Stimulated activated CD8-positive, alpha-beta memory T cell treated with anti-CD3 and anti-CD28 coated beads, Interleukin-12 subunit alpha, Interleukin-12 subunit beta, amount 100 ng/mL, for 4 hours (primary cell): ENCODE data around the gene CYBA.

Source experiments
- DNase-seq: peaks from one replicate; pipeline ENCODE4 v3.0.0-alpha.2; 2020; ENCODE audit warnings: low read depth

The CYBA gene

DNA sequence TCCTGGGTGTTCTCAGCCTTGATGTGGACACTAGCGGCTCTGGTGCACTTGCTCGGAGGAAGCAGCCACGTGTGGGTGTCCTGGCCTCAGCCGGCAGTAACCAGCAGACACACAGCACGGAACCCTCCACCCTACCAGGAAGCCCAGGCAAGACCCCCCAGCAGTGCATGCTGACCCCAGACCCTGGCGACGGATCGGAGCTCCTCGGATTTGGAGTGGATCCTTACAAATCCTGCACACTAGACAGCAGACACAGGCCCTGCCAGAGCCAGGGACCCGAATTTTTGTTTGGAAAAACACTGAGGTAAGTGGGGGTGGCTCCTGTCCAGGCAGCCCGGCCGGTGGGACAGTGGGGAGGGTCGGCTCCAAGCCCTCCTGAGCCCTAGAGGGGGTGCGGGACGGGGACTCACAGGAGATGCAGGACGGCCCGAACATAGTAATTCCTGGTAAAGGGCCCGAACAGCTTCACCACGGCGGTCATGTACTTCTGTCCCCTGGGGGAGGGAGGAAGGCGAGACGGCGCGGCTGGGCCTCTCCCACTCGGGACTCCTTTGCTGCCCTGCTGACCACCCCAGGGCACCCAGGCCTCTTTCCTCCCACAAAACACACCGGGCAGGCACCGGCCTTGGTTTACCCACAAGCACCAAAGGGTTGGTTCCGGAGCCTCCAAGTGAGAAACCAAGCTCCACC lies 4.4 kb downstream of the CYBA start:
- no peak for DNase-seq

DNA sequence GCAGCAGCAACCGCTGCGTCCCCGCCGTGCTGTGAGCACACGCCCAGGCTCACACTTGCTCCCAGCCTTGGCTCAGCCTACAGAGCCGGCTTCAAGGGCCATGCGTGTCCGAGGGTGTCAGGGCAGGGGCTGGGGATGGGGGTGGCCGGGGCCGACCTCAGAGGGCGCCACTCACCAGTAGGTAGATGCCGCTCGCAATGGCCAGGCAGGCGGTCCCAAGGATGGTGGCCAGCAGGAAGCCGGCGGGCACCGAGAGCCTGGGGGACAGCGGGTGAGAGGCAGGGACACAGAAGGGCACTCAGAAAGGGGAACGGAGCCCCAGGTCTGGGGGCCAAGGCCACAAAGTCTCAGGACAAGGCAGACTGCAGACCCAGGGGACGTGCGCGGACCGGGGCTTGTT lies 4.9 kb downstream of the CYBA start:
- DNase-seq, result no peak

DNA sequence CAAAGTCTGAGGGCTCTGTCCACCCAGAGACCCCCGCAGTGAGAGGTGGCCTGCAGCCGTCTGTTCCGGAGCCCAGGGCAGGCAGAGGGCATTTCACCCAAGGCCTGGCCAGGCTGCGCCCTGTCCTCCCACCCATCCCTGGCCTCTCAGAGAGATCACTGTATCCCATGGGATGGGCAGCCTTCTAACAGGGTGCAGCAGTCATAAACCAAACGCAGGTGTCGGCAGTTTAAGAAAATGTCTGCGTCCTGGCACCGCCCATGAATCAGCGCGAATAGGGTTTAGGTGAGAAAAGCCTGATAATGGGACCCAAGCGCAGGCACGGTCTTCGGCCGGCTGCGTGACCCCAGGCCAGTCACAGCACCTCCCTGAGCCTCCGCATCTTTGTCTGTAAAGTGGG lies 5.4 kb downstream of the CYBA start:
- no peak for DNase-seq

DNA sequence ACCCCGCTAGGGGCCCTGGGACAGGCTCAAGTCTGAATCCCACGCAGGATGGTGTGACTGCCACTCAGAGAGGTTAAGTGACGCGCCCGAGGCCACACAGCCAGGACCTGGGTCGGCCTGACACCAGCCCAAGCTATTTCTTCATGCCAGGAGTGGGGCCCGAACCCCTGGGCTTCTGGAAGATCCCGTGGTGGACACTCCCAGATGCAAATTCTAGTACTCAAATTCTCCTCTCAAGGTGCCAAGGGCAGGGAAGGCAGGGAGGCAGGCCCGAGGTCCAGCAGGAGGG lies 7.3 kb downstream of the CYBA start:
- DNase-seq, result no peak

DNA sequence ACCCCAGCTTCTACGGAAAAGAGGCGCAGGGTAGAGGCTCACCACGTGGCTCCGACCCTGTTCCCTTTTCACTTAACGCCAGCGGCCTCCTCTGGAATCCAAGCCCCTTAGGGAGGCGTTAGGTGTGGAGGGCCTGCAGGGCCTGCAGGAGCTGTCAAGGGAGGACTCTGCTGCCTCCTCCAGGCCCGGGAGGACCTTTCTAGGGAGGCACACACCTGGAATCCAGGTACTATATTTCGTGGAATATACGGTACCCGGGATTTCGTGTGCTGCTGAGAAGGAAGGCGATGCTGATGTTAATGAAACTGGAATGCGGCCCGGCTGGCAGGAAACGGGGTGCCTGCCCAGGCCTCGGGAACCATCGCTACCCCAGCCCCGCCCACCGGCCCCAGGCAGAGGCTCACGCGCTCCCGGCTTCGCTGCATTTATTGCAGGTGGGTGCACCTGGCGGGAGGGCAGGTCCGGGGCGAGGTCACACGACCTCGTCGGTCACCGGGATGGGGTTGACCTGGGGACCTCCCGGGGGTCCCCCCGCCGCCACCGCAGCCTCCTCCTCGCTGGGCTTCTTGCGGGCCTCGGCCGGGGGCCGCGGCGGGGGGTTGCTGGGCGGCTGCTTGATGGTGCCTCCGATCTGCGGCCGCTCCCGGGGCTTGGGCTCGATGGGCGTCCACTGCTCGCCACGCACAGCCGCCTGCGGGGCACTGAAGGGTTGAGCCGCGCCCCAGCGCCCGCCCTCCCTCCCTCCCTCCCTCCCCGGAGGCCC lies 7.8 kb downstream of the CYBA start:
- no peak for DNase-seq

DNA sequence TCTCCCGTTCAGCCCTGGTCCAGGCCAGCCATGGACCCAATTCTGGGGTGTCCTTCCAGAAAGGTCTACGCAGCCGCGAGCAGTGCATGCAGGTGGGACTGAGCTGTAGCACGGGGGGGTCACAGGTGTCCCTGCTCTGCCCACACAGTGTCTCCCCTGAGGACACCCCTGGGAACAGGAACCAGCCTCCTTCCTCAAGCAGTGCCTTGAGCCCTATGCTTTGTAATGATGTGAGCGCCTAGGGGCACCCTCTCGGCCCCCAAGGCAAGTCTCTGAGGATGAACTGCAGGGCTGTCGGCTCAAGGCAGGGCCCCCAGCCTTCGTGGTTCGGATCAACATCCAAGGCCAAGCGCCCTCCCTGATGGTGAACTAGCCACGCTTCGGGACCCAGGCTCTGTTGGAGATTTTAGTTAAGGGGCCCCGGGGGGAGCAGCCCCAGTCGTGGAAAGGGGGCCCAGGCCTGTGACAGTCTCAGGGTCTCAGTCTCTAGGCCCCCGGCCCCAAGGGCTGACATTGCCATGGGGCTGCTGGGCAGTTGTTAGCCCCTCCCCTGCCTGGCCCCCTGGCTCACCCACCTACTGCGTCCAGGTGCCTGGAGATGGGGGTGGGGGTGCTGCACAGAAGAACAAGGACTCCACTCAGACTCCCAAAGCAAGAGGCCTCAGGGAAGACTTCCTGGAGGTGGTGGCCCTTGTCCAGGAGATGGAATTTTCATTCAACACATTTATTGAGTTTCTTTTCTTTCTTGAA lies 10.2 kb downstream of the CYBA start:
- no peak for DNase-seq

DNA sequence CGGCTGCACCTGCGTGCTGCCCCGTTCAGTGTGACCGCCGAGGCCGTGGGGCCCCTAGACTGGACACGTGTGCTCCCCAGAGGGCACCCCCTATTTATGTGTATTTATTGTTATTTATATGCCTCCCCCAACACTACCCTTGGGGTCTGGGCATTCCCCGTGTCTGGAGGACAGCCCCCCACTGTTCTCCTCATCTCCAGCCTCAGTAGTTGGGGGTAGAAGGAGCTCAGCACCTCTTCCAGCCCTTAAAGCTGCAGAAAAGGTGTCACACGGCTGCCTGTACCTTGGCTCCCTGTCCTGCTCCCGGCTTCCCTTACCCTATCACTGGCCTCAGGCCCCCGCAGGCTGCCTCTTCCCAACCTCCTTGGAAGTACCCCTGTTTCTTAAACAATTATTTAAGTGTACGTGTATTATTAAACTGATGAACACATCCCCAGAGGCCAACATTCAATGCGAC lies 10.8 kb downstream of the CYBA start:
- no peak for DNase-seq

DNA sequence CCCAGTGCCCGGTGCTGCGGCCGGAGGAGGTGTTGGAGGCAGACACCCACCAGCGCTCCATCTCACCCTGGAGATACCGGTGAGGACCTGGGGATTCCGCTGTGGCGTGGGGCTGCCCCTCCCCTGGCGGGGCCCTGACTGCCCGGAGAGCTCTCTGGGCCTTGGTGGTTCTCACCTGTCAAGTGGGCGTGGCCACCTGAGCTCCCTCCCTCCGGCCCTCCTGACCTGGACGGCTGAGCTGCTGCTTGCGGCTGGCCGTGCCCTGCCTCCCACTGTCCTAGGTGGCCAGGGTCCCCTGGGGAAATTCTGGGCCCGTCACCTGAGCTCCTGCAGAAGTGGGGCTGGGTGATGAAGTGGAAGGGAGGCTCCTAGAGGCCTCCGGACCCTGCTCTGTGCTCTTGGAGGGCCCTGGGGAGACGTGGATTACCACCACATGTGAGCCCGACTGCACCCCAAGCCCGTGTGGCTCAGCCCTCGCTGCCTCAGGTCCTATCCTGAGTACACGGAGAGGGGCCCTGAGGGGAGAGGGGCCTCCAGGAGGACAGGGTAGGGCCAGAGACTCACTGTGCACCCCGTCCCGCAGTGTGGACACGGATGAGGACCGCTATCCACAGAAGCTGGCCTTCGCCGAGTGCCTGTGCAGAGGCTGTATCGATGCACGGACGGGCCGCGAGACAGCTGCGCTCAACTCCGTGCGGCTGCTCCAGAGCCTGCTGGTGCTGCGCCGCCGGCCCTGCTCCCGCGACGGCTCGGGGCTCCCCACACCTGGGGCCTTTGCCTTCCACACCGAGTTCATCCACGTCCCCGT lies 11.4 kb downstream of the CYBA start:
- DNase-seq, result no peak

DNA sequence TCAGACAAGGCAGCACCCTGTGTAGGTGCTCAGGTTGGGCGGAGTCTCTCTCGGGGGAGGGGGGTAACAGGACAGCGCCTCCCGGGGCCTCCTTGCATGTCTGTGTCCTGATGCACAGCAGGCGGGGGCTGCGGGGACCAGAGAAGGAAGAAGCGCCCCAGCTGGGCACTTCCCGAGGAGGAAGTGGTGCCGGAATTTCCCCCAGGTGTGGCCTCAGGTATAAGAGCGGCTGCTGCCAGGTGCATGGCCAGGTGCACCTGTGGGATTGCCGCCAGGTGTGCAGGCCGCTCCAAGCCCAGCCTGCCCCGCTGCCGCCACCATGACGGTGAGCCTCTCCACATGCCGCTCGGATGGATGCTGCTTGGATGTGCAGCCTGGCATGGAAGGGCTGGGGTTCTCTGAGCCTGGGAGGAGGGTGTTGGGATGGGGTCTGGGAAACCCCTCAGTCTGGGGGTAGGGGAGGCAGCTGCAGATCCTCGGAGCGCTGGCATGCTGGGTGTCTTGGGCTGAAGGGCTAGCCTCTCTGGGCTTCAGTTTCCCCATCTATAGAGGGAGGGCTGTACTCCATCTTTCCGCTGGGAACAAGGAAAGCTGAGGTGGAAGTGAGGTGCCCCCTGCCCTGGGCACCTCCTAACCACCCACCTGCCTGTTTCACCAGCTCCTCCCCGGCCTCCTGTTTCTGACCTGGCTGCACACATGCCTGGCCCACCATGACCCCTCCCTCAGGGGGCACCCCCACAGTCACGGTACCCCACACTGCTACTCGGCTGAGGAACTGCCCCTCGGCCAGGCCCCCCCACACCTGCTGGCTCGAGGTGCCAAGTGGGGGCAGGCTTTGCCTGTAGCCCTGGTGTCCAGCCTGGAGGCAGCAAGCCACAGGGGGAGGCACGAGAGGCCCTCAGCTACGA lies 12.3 kb downstream of the CYBA start, which contains the start of gene IL17C:
Gene IL17C (plus strand): TSS at position 250 of the 908 bp plus-strand sequence. CDS start 70 bp downstream, at position 320.
- no peak for DNase-seq

DNA sequence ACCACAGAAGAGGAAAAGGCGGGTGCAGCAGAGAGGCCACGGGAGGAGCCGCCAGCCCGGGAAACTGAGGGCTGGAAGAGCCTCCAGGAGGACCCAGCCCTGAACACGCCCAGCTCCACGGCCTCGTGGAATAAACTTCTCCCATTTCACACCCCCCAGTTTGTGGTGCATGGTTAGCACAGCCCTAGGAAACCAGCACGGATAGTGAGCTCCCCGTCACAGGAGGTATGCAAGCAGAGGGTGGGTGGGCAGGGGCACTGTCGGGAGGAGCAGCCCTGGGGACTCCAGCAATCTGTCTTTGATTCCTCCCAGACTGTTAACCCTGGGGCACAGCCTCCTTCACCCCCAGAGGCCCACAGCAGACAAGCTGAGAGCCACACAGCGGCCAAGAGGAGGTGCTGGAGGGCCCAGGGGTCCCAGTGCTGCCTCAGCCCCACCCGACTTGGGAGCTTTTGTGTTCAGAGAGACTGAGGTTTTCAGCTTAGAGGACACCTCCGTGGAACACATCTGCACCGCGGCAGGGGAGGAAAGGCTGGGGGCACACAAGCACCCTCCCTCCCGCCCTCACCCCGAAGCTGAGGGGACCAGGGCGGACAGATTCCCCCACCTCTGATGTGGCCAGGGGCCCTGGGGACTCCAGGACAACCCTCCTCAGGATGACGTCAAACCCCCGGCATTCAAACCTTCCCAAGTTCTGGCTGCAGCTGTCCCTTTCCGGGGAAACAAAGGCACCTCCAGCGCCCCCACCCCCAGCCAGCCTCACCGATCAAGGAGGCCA lies 14.2 kb downstream of the CYBA start:
- DNase-seq, result no peak

DNA sequence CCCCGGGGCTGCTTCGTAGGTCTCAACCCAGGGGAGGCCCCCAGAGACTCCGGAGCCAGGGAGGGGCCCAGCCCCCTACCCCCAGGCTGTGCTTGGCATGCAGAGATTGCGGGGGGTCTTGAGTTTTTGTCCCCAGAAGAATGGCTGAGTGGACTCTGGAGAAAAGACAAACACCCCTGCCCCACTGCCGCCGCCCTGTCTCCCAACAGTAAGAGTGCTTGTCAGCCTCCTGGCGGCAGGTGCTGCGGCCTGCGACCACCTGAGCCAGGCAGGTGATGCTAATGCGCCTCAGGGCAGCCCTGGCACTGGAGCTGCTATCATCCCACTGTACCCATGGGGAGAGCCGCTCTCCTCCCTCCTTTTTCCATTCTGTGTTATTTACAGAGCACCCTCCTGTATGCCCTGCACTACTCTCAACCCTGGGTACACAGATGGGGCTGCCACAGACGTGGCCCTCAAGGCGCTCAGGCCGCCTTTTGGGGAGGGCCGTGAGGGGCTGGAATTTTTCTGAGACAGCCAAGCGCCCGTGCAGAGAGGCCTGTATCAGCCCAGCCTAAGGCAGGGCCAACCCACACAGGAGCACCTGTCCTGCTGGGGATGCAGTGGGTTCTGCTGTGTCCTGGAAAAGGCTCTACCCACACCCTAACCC lies 15.1 kb downstream of the CYBA start:
- DNase-seq, result no peak

DNA sequence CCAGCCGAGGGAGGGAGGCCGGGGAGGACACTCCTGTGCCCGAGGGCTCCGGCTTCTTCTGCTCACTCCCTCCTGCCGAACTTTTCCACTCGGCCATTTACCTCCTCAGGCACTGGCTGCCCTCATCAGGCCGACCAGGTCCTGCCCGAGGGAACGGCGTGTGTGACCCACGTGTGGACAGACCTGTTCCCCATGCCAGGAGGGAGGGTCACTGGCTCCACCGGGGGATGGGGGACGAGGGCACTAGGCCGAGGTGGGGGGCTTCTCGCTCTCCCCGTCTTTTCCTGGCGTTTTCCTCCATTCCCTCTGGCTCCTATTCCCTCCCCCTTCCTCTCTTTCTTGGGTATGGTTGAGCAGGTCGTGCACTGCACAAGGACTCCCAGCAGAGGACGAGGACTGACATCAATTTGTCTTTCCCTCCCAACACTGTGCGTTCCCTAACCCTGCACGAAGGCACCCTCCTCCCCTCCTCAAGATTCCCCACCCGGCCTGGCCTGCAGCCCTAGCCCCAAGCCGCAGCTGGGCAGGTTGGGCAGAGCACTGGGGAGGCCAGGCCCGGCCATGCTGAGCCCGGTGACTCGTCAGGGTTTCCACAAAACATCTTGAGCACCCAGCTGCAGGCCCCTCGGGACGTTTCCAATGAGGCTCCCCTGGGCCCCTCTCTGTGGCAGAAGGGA lies 15.7 kb downstream of the CYBA start:
- DNase-seq, result no peak

DNA sequence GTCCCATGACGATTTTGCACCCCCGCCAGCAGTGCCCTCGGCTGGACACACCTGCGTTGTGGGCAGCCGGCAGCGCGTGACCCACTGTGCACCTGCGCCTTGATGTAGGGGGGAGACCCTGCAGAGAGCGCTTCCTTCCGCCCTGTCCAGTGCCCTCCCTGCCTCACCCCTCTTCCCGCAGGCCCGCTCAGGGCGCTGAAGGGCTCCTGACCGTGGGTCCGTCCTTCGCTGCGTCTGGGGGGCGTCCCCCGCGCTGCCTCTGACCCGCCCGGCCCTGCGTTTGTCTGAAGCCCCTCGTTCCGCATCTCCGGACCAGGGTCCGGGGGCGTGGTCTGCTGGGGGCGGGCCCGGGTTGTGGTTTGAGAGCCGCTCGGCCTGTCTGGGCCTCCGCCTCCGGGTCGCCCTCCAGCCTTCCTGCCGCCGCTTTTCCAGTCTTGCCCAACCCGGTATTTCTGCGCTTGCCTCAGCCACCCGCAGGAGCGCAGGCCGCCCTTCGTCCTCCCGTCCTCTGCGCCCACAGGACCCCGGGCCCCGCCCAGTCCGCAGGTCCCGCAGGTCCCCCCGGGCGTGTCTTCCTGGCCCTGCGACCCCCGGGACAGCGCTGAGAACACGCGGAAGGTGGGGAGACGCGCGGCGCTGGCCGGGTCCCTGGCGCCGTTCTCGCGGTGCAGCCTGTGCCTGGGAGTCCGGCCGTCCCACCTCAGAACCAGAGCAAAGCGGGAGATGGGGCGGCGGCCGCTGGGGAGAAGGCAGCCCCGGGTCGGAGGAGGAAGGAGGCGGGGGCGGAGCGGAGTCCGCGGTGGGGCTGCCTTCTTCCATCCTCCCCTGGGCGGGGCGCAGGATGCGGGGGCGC lies 16.5 kb downstream of the CYBA start:
- DNase-seq, result peak; percentile 51

DNA sequence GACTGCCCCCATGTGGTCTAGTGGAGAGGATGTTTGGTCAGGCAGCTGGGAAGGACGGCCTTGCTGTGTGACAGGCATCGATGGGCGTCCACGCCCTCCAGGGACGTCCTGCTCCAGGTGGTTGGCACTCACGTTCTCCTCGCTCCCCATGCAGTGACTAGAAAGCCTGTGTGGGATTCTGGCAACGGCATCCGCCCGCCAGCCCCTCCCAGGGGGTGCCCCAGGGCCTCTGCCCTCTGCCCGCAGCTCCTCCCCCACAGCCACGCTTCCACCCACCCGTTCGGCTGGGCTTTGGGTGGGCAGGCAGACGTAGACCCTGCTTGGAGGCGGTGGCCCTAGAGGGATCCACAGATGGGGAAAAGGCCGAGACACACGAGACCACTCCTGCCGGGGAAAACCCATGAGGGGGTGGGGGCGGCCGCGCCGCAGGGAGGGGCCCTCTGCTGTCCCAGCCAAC lies 17.1 kb downstream of the CYBA start:
- peak; percentile 66 for DNase-seq

DNA sequence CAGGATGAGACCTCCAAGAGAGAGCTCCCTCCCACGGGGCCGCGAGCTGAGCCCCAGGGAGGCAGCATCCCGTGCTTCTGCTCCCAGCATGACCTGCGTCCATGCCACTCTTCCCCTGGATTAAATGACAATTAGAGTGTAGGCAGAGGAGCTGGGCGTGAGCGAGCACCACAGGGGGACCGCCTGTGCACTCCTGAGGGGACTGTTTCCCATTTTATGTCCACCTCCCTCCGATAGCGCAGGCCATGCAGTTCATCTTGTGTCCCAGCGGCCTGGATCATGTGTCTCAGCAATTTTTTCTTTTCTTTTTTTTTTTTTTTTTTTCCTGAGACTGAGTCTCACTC lies 18.3 kb downstream of the CYBA start:
- no peak for DNase-seq

DNA sequence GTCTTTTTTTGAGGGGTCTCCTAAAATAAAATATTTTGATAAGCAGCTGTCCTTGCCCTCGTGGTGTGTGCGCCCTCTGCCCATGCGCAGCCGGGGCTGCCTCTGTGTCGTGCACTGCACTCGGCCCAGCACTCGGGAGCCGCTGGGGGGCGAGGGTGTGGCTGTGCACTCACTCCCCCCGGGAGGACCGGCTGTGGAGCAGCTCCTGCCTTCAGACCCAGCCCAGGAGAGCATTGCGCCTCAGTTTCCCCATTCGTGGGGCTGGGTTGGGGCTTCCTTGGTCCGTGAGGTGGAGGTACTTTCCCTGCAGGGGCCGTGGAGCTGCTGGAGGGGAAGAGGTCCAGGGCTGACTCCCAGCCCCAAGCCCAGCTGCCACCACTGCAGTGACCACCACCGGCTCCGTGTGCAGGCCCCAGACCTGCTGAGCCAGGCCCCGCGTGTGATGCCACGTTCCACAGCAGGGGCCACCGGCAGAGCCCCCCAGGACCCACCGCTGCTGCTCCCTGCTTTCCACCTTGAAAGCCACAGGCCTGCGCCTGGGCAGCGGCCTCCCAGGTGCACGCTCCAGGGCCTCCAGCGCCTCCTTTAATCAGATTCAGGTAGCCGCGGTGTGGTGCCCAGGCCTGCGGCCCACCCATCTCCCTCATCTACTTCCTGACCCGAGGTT lies 18.8 kb downstream of the CYBA start:
- no peak for DNase-seq

DNA sequence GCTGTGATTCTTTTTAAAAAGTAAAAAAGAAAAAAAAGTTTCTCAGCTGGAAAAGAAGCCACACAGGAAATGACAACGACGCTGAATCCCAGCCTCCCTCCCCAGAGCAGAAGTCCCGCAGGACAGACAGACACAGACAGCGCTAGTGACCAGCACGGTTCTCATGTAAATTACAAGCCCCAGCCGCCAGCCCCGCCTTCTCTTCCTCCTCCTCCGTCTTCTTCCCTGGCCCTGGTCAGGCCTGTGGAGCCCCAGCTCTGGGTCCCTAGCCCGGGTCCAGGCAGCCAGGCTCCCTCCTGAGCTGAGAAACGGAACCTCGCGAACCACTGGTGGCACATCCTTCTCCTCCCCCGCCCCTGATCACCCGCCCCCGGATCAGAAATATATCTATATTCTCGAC lies 19.5 kb downstream of the CYBA start:
- DNase-seq, result no peak

DNA sequence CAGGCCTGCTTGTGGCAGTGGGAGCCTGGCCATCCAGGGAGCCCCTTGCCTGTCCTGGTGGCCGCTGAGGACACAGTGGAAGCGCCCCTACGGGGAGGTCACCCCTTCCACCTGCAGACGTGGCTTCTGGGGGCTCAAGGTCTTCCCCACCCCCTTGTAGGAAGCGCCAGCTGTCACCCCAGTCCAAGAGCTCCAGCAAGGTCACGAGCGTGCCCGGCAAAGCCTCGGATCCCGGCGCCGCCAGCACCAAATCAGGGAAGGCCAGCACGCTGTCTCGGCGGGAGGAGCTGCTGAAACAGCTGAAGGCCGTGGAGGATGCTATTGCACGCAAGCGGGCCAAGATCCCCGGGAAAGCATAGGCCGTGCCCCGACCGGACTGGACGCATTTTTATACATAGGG lies 19.9 kb downstream of the CYBA start:
- DNase-seq, result no peak
